ENCODE measurements around the gene PPP1R10.

The PPP1R10 gene

GRCh38 chr6:30618270-30618797, 1.3 kb upstream of the PPP1R10 start:
- no peak for DNase-seq

- DNase-seq = peak; percentile 96
These were observed 674 bp upstream of the PPP1R10 start, which contains the start of gene MRPS18B for GRCh38 chr6:30617565-30618269. MRPS18B (plus strand) TSS chr6:30617840; CDS start chr6:30617866, 26 bp downstream.

GRCh38 chr6:30615958-30616810, 859 bp downstream of the PPP1R10 start:
- DNase-seq = peak; percentile 11

- peak; percentile 43 for DNase-seq
These were observed 1.7 kb downstream of the PPP1R10 start for GRCh38 chr6:30615219-30615957.

- DNase-seq = peak; percentile 94
These were observed 2.2 kb downstream of the PPP1R10 start for GRCh38 chr6:30614843-30615218.

GRCh38 chr6:30614044-30614842, 2.8 kb downstream of the PPP1R10 start:
- DNase-seq = no peak

- no peak for DNase-seq
These were observed 3.6 kb downstream of the PPP1R10 start for GRCh38 chr6:30613251-30614043.

- no peak for DNase-seq
These were observed 4.3 kb downstream of the PPP1R10 start for GRCh38 chr6:30612687-30613248.

- no peak for DNase-seq
These were observed 4.8 kb downstream of the PPP1R10 start for GRCh38 chr6:30612213-30612612.

- DNase-seq = no peak
These were observed 5.2 kb downstream of the PPP1R10 start for GRCh38 chr6:30611856-30612194.

GRCh38 chr6:30611150-30611855, 5.7 kb downstream of the PPP1R10 start:
- DNase-seq = no peak

- DNase-seq = no peak
These were observed 7.0 kb downstream of the PPP1R10 start for GRCh38 chr6:30610065-30610464.

- no peak for DNase-seq
These were observed 13.1 kb downstream of the PPP1R10 start for GRCh38 chr6:30603961-30604360.

GRCh38 chr6:30601815-30602641, 15.0 kb downstream of the PPP1R10 start:
- no peak for DNase-seq

GRCh38 chr6:30601436-30601814, 15.6 kb downstream of the PPP1R10 start:
- no peak for DNase-seq

- DNase-seq = no peak
These were observed 16.5 kb downstream of the PPP1R10 start for GRCh38 chr6:30600451-30600961.

- no peak for DNase-seq
These were observed 17.3 kb downstream of the PPP1R10 start for GRCh38 chr6:30599625-30600324.

- no peak for DNase-seq
These were observed 18.0 kb downstream of the PPP1R10 start for GRCh38 chr6:30598912-30599624.

Measured in GDM1 (cell line).